GM12872 (cell line): Measurements from ENCODE around the gene FAM107B.

Source experiments
- CTCF ChIP-seq: IDR thresholded peaks from 3 replicates; pipeline ENCODE4 v1.5.1; 2011; ENCODE audit warnings: low read depth, mild to moderate bottlenecking, low read length, moderate library complexity; ENCODE audit not compliant: insufficient read depth

The FAM107B gene

GRCh38 chr10:14470920-14471319 is 303.8 kb downstream of the FAM107B start:
- TF ChIP-seq CTCF, result no peak

- TF ChIP-seq CTCF, result no peak
Observed at GRCh38 chr10:14468726-14469125, 306.0 kb downstream of the FAM107B start.
